Chondrocyte (in vitro differentiated cells): ENCODE results near the gene LRRN4. TPM values are rescaled to one million over a fixed set of nuclear protein-coding genes. Genes with fewer than 3 reads are reported as not detected.
"Not testable (repeated sequence)": the region's sequence is repeated elsewhere in the genome, so short reads cannot be mapped to it uniquely, and the experiment has no call there.

Experiments
- DNase-seq: peaks from one replicate; pipeline ENCODE4 v3.0.0; 2021; ENCODE audit warnings: mixed read lengths, low spot score
- H3K27ac Mint-ChIP-seq: one replicate; pipeline ENCODE4 v1.8.0; 2021; ENCODE audit warnings: mild to moderate bottlenecking, moderate library complexity, mixed read lengths; ENCODE audit not compliant: unreplicated experiment
- H3K27me3 Mint-ChIP-seq: 2 replicates; pipeline ENCODE4 v1.8.0; 2021; ENCODE audit warnings: low read depth, mixed read lengths
- H3K36me3 Mint-ChIP-seq: 2 replicates; pipeline ENCODE4 v1.8.0; 2021; ENCODE audit warnings: low read depth, mixed read lengths
- H3K4me1 Mint-ChIP-seq: 2 replicates; pipeline ENCODE4 v1.8.0; 2021; ENCODE audit warnings: low read depth, mild to moderate bottlenecking, mixed read lengths
- H3K4me3 Mint-ChIP-seq: one replicate; pipeline ENCODE4 v1.8.0; 2021; ENCODE audit warnings: mild to moderate bottlenecking, moderate library complexity, mixed read lengths; ENCODE audit not compliant: unreplicated experiment
- H3K9me3 Mint-ChIP-seq: 2 replicates; pipeline ENCODE4 v1.8.0; 2021; ENCODE audit warnings: low read depth, mixed read lengths
- CTCF ChIP-seq: fragments of 200-600 bp; sonication (generic); IDR thresholded peaks from 2 replicates; pipeline ENCODE4 v1.5.0; 2021; ENCODE audit warnings: antibody characterized with exemption, mild to moderate bottlenecking, moderate library complexity
- total RNA-seq: library from RNA; stranded (reverse); gene quantifications from 3 replicates; pipeline ENCODE4 v1.2.1, GENCODE V29; 2021

LRRN4 gene
- total RNA-seq, 1 donor from 2014 or later, result not detected

- Mint-ChIP-seq H3K36me3 (peaks cover 37% of the 10 kb centered on the region), H3K9me3 (no peaks in the 10 kb centered on the region), H3K4me1 (peaks cover 10% of the 10 kb centered on the region), H3K27me3 (no peaks in the 10 kb centered on the region), H3K27ac (no peak overlapping the region), H3K4me3 (no peak overlapping the region)
- DNase-seq, result no peak
- TF ChIP-seq CTCF, result no peak
Observed at GRCh38 chr20:6036213-6036612, 17.6 kb downstream of the LRRN4 start.

- Mint-ChIP-seq H3K27me3 (no peaks in the 10 kb centered on the region), H3K9me3 (no peaks in the 10 kb centered on the region), H3K27ac (peak overlapping the region; percentile 3), H3K4me1 (peaks cover 10% of the 10 kb centered on the region), H3K4me3 (no peak overlapping the region), H3K36me3 (peaks cover 26% of the 10 kb centered on the region)
- no peak for TF ChIP-seq CTCF
- no peak for DNase-seq
Observed at GRCh38 chr20:6034134-6034969, 19.5 kb downstream of the LRRN4 start.

GRCh38 chr20:6032907-6033306, 21.0 kb downstream of the LRRN4 start:
- peaks cover 22% of the 10 kb centered on the region for H3K36me3 Mint-ChIP-seq
- not testable (repeated sequence) for H3K27me3 Mint-ChIP-seq, H3K27ac Mint-ChIP-seq, H3K9me3 Mint-ChIP-seq, DNase-seq, H3K4me3 Mint-ChIP-seq
- peaks cover 10% of the 10 kb centered on the region for H3K4me1 Mint-ChIP-seq

GRCh38 chr20:6030453-6031080, 23.3 kb downstream of the LRRN4 start:
- peaks cover 4% of the 10 kb centered on the region for H3K9me3 Mint-ChIP-seq
- H3K36me3 Mint-ChIP-seq, result peaks cover 23% of the 10 kb centered on the region
- H3K4me1 Mint-ChIP-seq, result peaks cover 10% of the 10 kb centered on the region
- H3K27ac Mint-ChIP-seq, result no peak overlapping the region
- no peak for DNase-seq
- H3K4me3 Mint-ChIP-seq, result no peak overlapping the region
- H3K27me3 Mint-ChIP-seq, result no peaks in the 10 kb centered on the region
- TF ChIP-seq CTCF, result no peak

GRCh38 chr20:6029538-6029937, 24.3 kb downstream of the LRRN4 start:
- H3K27ac Mint-ChIP-seq, result no peak overlapping the region
- DNase-seq, result no peak
- H3K27me3 Mint-ChIP-seq, result no peaks in the 10 kb centered on the region
- H3K9me3 Mint-ChIP-seq, result peaks cover 11% of the 10 kb centered on the region
- no peak for TF ChIP-seq CTCF
- H3K36me3 Mint-ChIP-seq, result peaks cover 28% of the 10 kb centered on the region
- H3K4me3 Mint-ChIP-seq, result no peak overlapping the region
- peaks cover 8% of the 10 kb centered on the region for H3K4me1 Mint-ChIP-seq
